RKO (cell line): Measurements from ENCODE around the gene ALG1L2.
"Not testable (repeated sequence)": the region's sequence is repeated elsewhere in the genome, so short reads cannot be mapped to it uniquely, and the experiment has no call there.

Experiments
- DNase-seq: peaks from one replicate; pipeline ENCODE4 v3.0.0-alpha.2; 2016; ENCODE audit warnings: low spot score

Gene ALG1L2

DNA sequence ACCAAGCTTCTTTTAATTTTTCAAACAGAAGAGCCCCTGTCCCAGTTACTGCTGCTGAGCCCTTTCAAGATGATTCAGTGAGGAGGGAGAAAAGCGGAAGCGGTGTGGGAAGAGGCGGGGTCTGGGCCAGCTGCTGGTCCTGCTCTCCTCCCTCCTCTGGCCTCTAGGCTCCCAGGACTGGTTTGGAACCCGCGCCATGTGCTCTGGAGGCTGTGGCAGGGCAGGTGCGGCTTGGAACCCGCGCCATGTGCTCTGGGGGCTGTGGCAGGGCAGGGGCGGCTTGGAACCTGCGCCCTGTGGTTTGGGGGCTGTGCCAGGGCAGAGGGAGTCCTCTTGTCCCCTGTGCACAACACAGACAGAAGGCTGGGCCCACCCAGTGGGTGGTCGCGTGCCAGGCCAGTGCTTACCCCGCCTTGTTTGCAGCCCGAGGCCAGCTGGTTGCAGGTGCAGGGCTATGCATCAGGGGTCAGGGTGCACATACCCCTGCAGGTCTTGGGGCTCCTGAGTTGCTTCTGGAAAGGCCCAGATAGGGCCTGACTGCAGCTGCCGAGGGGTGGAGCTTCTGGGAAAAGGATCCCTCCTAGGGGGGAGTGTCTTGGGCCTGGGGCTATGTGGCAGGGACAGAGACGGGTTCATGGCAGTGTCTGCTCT, 12.2 kb downstream of the ALG1L2 start:
- DNase-seq: no peak

DNA sequence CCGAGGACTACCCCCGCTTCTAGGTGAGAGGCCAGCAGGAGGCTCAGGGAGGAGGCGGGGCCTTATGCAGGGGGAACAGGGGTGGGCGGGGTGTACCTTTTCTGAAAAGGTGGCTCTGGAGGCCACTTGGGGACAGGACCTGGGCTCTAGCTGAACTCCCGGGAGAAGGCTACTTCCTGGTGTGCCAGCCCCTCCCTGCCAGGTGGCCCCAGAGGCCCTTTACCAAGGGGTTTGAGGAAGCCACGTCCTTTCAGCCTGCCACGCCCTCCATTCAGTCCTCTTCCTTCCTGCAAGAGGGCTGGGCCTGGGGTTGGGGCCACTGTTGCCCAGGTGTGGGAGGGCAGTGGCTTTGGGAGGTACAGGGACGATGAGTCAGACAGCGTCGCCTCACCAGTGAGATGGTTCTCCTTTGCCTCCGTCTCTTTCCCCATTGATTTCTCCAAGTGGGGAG, 12.9 kb downstream of the ALG1L2 start:
- not testable (repeated sequence) for DNase-seq

GRCh38 chr3:130095858-130096257, 14.2 kb downstream of the ALG1L2 start:
- not testable (repeated sequence) for DNase-seq

DNA sequence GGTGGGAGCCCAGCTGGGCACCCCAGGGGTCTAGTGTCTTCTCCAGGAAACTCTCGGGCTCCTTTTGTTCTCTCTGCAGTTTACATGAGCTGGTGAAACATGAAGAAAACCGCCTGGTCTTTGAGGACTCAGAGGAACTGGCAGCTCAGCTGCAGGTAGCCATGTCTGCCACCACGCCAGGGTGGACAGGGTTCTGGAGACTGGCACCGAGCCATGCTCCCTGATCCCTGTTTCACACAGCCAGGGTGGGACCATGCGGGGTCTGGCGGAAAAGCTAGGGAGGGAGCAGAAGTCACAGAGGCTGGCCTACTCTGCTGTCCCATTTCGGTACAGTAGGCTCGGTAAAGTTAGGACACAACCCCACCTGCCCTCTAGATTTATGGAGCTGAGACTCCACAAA, 15.5 kb downstream of the ALG1L2 start:
- DNase-seq: not testable (repeated sequence)

DNA sequence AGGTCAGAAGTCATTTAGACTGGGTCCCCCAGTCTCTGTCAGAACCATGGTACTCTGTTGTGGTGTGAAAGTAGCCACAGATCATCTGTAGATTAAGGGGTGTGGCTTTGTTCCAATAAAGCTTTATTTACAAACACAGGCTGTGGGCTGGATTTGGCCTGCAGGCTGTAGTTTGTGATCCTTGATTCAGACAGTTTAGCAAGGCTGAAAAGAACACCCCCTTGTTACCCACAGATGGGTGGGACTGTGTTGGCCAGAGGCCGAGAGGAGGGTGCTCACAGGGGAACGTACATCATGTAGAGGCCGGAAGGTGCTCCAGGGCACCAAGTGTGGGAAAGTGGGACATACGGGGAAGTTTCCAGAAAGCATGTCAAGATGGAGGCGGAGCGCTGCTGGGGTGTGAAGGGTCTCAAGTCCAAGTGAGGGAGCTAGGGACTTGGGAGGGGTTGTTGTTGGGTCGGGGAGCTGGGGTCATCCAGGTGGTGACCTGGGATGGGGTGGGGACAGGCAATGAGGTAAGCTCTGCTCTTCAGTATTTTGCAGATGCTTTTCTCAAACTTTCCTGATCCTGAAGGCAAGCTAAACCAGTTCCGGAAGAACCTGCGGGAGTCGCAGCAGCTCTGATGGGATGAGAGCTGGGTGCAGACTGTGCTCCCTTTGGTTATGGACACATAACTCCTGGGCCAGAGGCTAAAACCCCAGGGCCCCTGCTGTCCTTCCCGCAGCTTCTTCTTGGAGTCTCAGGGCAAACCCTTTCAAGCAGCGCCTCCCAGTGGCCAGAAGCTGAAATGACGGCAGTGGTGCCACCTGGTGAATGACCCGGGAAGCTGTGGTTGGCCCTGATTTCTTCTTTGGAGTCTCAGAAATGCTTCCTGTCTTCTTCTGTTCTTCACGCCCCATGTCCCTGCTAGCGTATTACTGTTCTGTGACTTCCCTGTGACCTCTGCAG, 16.3 kb downstream of the ALG1L2 start:
- DNase-seq: not testable (repeated sequence)

DNA sequence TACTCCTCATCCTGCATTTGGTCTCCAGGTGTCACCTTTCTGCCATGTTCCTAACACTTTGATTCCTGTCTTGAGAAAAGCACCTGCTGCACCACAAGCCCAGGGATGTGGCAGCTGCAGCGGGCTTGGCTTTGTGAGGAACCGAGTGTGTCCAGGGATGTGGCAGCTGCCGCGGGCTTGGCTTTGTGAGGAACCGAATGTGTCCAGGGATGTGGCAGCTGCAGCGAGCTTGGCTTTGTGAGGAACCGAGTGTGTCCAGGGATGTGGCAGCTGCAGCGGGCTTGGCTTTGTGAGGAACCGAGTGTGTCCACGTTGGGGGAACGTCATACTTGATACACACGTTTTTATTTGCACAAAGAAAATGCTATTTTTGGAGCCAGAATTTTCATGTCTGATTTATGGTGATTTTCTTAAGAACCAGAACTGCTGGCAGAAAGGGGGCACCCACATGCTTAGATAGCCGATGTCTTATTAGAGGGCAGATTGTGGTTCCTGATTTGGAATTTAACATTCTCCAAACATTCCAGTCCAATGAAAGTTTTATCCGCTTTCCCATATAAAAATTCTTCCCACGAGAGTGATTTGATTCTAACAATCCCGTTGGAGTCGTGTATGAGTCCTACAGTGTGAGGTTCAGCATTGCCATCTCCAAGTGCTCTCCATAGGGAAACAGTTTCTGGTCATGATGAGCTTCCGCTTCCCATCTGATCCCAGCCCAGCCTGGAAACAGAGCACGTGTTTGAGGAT, 17.2 kb downstream of the ALG1L2 start:
- not testable (repeated sequence) for DNase-seq

- not testable (repeated sequence) for DNase-seq
Measured at GRCh38 chr3:130102545-130102944, 20.9 kb downstream of the ALG1L2 start.

DNA sequence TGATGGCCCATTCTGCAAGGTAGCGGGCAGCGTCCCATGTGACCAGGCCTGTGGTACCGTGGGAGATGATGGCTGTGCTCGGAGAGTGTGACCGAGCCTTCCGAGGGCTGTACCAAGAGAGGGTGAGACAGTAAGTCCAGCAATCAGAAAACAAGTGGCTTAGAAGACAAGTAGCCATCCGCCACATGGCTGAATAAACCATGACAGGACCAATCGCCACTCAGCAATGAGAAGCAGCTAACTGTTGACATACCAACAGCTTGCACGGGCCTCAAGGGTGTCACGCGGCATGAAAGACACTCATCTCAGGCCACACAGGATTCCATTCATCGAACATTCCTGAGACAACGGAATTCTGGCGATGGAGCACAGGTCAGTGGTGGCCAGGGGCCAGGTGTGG, 22.6 kb downstream of the ALG1L2 start:
- not testable (repeated sequence) for DNase-seq

GRCh38 chr3:130107333-130107995, 25.8 kb downstream of the ALG1L2 start:
- DNase-seq: not testable (repeated sequence)

GRCh38 chr3:130108836-130109585, 27.4 kb downstream of the ALG1L2 start:
- DNase-seq: not testable (repeated sequence)

- DNase-seq: peak; percentile 76
Measured at GRCh38 chr3:130110386-130111169, 28.9 kb downstream of the ALG1L2 start.

GRCh38 chr3:130111185-130111864, 29.7 kb downstream of the ALG1L2 start:
- peak; percentile 95 for DNase-seq

- peak; percentile 89 for DNase-seq
Measured at GRCh38 chr3:130111865-130112747, 30.5 kb downstream of the ALG1L2 start.

GRCh38 chr3:130112748-130113073, 31.1 kb downstream of the ALG1L2 start:
- not testable (repeated sequence) for DNase-seq

DNA sequence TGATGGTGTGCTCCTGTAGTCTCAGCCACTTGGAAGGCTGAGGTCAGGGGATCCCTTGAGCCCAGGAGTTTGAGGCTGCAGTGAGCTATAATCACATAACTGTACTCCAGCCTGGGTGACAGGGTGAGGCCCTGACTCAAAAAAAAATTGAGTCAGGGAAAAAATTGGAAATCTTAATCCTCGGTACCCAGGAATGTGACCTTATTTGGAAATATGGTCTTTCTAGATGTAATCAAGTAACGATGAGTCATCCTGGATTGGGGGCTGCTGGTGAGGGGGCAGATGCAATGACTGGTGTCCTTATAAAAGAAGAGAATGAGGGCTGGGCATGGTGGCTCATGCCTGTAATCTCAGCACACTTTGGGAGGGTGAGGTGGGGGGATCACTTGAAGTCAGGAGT, 33.8 kb downstream of the ALG1L2 start:
- not testable (repeated sequence) for DNase-seq

DNA sequence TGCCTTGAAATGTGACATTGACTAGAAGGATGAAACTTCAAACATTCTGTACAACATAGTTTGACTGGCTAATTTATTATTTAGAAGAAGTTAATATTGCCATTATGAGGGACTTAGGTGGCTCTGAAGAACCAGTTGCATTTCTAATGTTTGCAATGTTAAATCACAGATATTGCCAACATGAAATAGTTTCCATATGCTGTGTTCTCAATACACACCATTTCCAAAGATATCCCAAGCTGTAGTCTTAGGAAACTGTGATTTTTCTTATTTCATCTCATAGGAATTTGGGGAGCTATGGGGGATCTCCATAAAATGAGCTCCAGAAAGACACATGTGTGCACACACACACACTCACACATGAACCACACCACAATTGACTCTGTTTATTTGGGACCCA, 36.3 kb downstream of the ALG1L2 start:
- DNase-seq: no peak

- not testable (repeated sequence) for DNase-seq
Measured at GRCh38 chr3:130119824-130120223, 38.2 kb downstream of the ALG1L2 start.

DNA sequence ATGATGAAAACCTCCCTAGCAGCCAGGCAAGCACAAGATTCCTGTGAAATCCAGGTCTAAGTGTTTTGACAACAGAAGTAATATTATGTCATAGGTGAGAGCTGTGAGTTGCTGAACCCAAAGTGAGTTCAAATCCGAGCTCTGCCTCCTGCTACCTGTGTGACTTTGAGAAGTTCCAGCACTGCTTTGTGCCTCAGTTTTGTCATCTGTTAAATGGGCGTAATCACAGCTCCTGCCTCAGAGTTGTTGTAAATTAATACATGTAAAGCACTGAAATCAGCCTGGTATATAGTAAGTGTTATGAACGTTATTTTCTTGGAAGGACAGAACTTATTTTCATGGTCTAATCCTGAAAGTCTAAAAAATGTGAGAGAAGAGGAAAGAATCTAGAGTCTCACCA, 38.7 kb downstream of the ALG1L2 start:
- DNase-seq: not testable (repeated sequence)
